ENCODE data around the gene FCHSD1. TPM values are rescaled to one million over a fixed set of nuclear protein-coding genes. Genes with fewer than 3 reads are reported as not detected.

FCHSD1 gene
- total and polyA plus RNA-seq, 2 donors (not counting 1 experiment from before 2014, with no cell fraction given), result 123 to 193 TPM

GRCh38 chr5:141685591-141685990, 34.4 kb upstream of the FCHSD1 start:
- H4K20me1 ChIP-seq (ENCODE audit: control insufficient read depth, insufficient read depth, low read length, poor library complexity, severe bottlenecking), result no peaks in the 10 kb centered on the region
- H3K36me3 ChIP-seq (replicated peaks in 1 of 2; ENCODE audit: control extremely low read depth in 1 of 2, control insufficient read depth in 1 of 2, extremely low read depth in 1 of 2, insufficient read depth in 2 of 2, low read length in 1 of 2), result no peaks in the 10 kb centered on the region
- 86% methylated on average over 1 of the region's 1 CpG for WGBS (ENCODE audit: insufficient coverage)
- no peak overlapping the region for H3K27ac Mint-ChIP-seq
- peaks cover 23% of the 10 kb centered on the region for H3K27me3 Mint-ChIP-seq
- no peaks in the 10 kb centered on the region for H3K79me2 ChIP-seq (ENCODE audit: control insufficient read depth, insufficient read depth, low read length)
- no peaks in the 10 kb centered on the region for H3K9me3 Mint-ChIP-seq (ENCODE audit: insufficient read depth)
- H3K27ac ChIP-seq (ENCODE audit: low read length in 2 of 2), result no peak overlapping the region
- no peak overlapping the region for H3K4me2 ChIP-seq (replicated peaks; ENCODE audit: low read depth, low read length, poor library complexity, severe bottlenecking)
- DNase-seq (no peak), ATAC-seq (ENCODE audit: low read depth) (no peak)
- H3K27me3 ChIP-seq (replicated peaks in 1 of 4; ENCODE audit: control extremely low read depth in 1 of 4, control insufficient read depth in 3 of 4, insufficient read depth in 4 of 4, low read length in 3 of 4), result peaks cover 0 to 31% (median 1%) of the 10 kb centered on the region in 4 experiments
- POLR2A ChIA-PET, result no interaction called here
- CTCF ChIA-PET, result no interaction called here
- TF ChIP-seq, protein P1, sequence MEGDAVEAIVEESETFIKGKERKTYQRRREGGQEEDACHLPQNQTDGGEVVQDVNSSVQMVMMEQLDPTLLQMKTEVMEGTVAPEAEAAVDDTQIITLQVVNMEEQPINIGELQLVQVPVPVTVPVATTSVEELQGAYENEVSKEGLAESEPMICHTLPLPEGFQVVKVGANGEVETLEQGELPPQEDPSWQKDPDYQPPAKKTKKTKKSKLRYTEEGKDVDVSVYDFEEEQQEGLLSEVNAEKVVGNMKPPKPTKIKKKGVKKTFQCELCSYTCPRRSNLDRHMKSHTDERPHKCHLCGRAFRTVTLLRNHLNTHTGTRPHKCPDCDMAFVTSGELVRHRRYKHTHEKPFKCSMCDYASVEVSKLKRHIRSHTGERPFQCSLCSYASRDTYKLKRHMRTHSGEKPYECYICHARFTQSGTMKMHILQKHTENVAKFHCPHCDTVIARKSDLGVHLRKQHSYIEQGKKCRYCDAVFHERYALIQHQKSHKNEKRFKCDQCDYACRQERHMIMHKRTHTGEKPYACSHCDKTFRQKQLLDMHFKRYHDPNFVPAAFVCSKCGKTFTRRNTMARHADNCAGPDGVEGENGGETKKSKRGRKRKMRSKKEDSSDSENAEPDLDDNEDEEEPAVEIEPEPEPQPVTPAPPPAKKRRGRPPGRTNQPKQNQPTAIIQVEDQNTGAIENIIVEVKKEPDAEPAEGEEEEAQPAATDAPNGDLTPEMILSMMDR (IDR thresholded peaks at IDR 0.05), result no peak
- no peak for TF ChIP-seq EZH2 (IDR thresholded peaks at IDR 0.05; ENCODE audit: borderline replicate concordance, insufficient read depth, low read depth, low read length, poor library complexity, severe bottlenecking)
- H3K4me1 ChIP-seq (ENCODE audit: control insufficient read depth in 2 of 2, insufficient read depth in 2 of 2, low read length in 2 of 2), result peaks cover 20 to 23% of the 10 kb centered on the region in 2 donors
- H2AFZ ChIP-seq (ENCODE audit: insufficient read depth, low read depth, low read length, poor library complexity, severe bottlenecking), result no peak overlapping the region
- no peak overlapping the region for H3K9ac ChIP-seq (ENCODE audit: low read length)
- no peak overlapping the region for H3K4me3 Mint-ChIP-seq
- H3K4me1 Mint-ChIP-seq, result peaks cover 20% of the 10 kb centered on the region
- H3K4me3 ChIP-seq (ENCODE audit: control extremely low read depth in 1 of 5, extremely low read depth in 1 of 5, insufficient read depth in 1 of 5, low read depth in 2 of 5, low read length in 4 of 5), result no peak overlapping the region
- intact Hi-C loops (cut with micrococcal nuclease), result no loop called here
- no peaks in the 10 kb centered on the region for H3K9me3 ChIP-seq (ENCODE audit: control extremely low read depth in 1 of 3, control insufficient read depth in 2 of 3, insufficient read depth in 1 of 3, low read length in 2 of 3)

- intact Hi-C loops (cut with micrococcal nuclease), result loop anchor here (2.0 kb wide), 1 partner anchor 1087 kb away; the partner anchor contains the start of gene ARHGAP26
- no peak overlapping the region for H3K9ac ChIP-seq (ENCODE audit: low read length)
Observed at GRCh38 chr5:141683596-141684141, 32.5 kb upstream of the FCHSD1 start.

More at GRCh38 chr5:141683596-141684141, 32.5 kb upstream of the FCHSD1 start:
- Histone ChIP-seq H3K4me2 (replicated peaks; ENCODE audit: low read depth, low read length, poor library complexity, severe bottlenecking) (peak overlapping the region; percentile 97), H3K79me2 (ENCODE audit: control insufficient read depth, insufficient read depth, low read length) (no peaks in the 10 kb centered on the region), H4K20me1 (ENCODE audit: control insufficient read depth, insufficient read depth, low read length, poor library complexity, severe bottlenecking) (no peaks in the 10 kb centered on the region), H3K4me3 (ENCODE audit: control extremely low read depth in 1 of 5, extremely low read depth in 1 of 5, insufficient read depth in 1 of 5, low read depth in 2 of 5, low read length in 4 of 5) (no peak overlapping the region), H3K9me3 (ENCODE audit: control extremely low read depth in 1 of 3, control insufficient read depth in 2 of 3, insufficient read depth in 1 of 3, low read length in 2 of 3) (no peaks in the 10 kb centered on the region), H2AFZ (ENCODE audit: insufficient read depth, low read depth, low read length, poor library complexity, severe bottlenecking) (no peak overlapping the region), H3K27me3 (replicated peaks in 1 of 4; ENCODE audit: control extremely low read depth in 1 of 4, control insufficient read depth in 3 of 4, insufficient read depth in 4 of 4, low read length in 3 of 4) (peaks cover 0 to 28% (median under 1%) of the 10 kb centered on the region in 4 experiments), H3K4me1 (ENCODE audit: control insufficient read depth in 2 of 2, insufficient read depth in 2 of 2, low read length in 2 of 2) (peaks cover 20 to 23% of the 10 kb centered on the region in 2 donors), H3K36me3 (replicated peaks in 1 of 2; ENCODE audit: control extremely low read depth in 1 of 2, control insufficient read depth in 1 of 2, extremely low read depth in 1 of 2, insufficient read depth in 2 of 2, low read length in 1 of 2) (no peaks in the 10 kb centered on the region), H3K27ac (ENCODE audit: low read length in 2 of 2) (no peak overlapping the region)
- ATAC-seq (ENCODE audit: low read depth) (no peak), DNase-seq (no peak)
- H3K4me3 Mint-ChIP-seq, result no peak overlapping the region
- peaks cover 11% of the 10 kb centered on the region for H3K27me3 Mint-ChIP-seq
- peak overlapping the region; percentile 65 for H3K27ac Mint-ChIP-seq
- ChIA-PET POLR2A (interaction anchor here (0.6 to 1.9 kb wide), 7 partner anchors 10 to 243 kb away, joined by 3 to 5 read pairs (median 3); partner anchors contain the start of genes HDAC3 and RELL2), CTCF (interaction anchor here (0.6 to 2.3 kb wide), 13 partner anchors 9 to 329 kb away, joined by 3 to 31 read pairs (median 4); partner anchors contain the start of genes DELE1, GNPDA1, PCDH1 and RNF14)
- TF ChIP-seq, protein P1 (IDR thresholded peaks at IDR 0.05), result no peak
- TF ChIP-seq EZH2 (IDR thresholded peaks at IDR 0.05; ENCODE audit: borderline replicate concordance, insufficient read depth, low read depth, low read length, poor library complexity, severe bottlenecking), result no peak
- peaks cover 20% of the 10 kb centered on the region for H3K4me1 Mint-ChIP-seq
- no peaks in the 10 kb centered on the region for H3K9me3 Mint-ChIP-seq (ENCODE audit: insufficient read depth)

Data from B cell (primary cell).